Large intestine (tissue), 3 donors: ENCODE measurements around the gene SLC11A2. TPM values are rescaled to one million over a fixed set of nuclear protein-coding genes. Genes with fewer than 3 reads are reported as not detected.
A peak's percentile ranks its signal among the peaks of the same experiment; 100 is the strongest.

Source experiments
- DNase-seq, 2 donors: peaks; one replicate each; pipeline versions ENCODE4 v3.0.0 to v3.0.0-alpha.2; 2013
- H3K27ac ChIP-seq: one replicate; pipeline ENCODE4 v1.5.1; 2013; ENCODE audit warnings: low read length
- H3K27me3 ChIP-seq: 2 replicates; pipeline ENCODE4 v1.6.1; 2013; ENCODE audit warnings: low read length; ENCODE audit not compliant: control insufficient read depth, insufficient read depth
- H3K36me3 ChIP-seq: 2 replicates; pipeline ENCODE4 v1.6.1; 2013; ENCODE audit warnings: low read length; ENCODE audit not compliant: control insufficient read depth, insufficient read depth
- H3K4me1 ChIP-seq: one replicate; pipeline ENCODE4 v1.6.1; 2013; ENCODE audit warnings: low read length; ENCODE audit not compliant: control insufficient read depth, insufficient read depth
- H3K4me3 ChIP-seq: one replicate; pipeline ENCODE4 v1.5.1; 2013; ENCODE audit warnings: low read length
- H3K9me3 ChIP-seq: one replicate; pipeline ENCODE4 v1.6.1; 2013; ENCODE audit warnings: mild to moderate bottlenecking, low read depth, low read length, moderate library complexity; ENCODE audit not compliant: control insufficient read depth
- WGBS: methylation state at CpG from one replicate; pipeline ENCODE4 v1.1.5; 2013; ENCODE audit warnings: low lambda C conversion rate; ENCODE audit not compliant: insufficient coverage; 5-methylcytosine and 5-hydroxymethylcytosine counted together
- polyA plus RNA-seq: library from polyadenylated mRNA; unstranded; fragments of 120-200 nt; gene quantifications from one replicate; pipeline ENCODE4 v1.2.1, GENCODE V29; 2013

The SLC11A2 gene
- polyA plus RNA-seq, 1 donor = 73.1 TPM

GRCh38 chr12:50992819-50993218 is 33.4 kb downstream of the SLC11A2 start:
- peaks cover 71% of the 10 kb centered on the region for H3K36me3 ChIP-seq
- H3K27ac ChIP-seq = no peak overlapping the region
- WGBS = no CpG with 5 or more reads among the region's 2 CpGs
- no peak overlapping the region for H3K4me3 ChIP-seq
- H3K27me3 ChIP-seq = no peaks in the 10 kb centered on the region
- H3K9me3 ChIP-seq = no peaks in the 10 kb centered on the region
- H3K4me1 ChIP-seq = peaks cover 6% of the 10 kb centered on the region
- DNase-seq = no peak

GRCh38 chr12:50991291-50991690 is 34.9 kb downstream of the SLC11A2 start:
- H3K4me1 ChIP-seq = peaks cover 12% of the 10 kb centered on the region

GRCh38 chr12:50990791-50991190 is 35.4 kb downstream of the SLC11A2 start:
- Histone ChIP-seq H3K4me1 (peaks cover 12% of the 10 kb centered on the region), H3K4me3 (no peak overlapping the region), H3K36me3 (peaks cover 55% of the 10 kb centered on the region), H3K27ac (no peak overlapping the region), H3K9me3 (no peaks in the 10 kb centered on the region), H3K27me3 (no peaks in the 10 kb centered on the region)
- WGBS = 80% methylated on average over 1 of the region's 3 CpGs
- DNase-seq = no peak

More at GRCh38 chr12:50991291-50991690, 34.9 kb downstream of the SLC11A2 start:
- Histone ChIP-seq H3K9me3 (no peaks in the 10 kb centered on the region), H3K27ac (no peak overlapping the region), H3K4me3 (no peak overlapping the region), H3K27me3 (no peaks in the 10 kb centered on the region), H3K36me3 (peaks cover 59% of the 10 kb centered on the region)
- no CpG with 5 or more reads among the region's 6 CpGs for WGBS
- DNase-seq = no peak

GRCh38 chr12:50990147-50990727 is 35.9 kb downstream of the SLC11A2 start:
- WGBS = 100% methylated on average over 1 of the region's 4 CpGs
- no peak overlapping the region for H3K4me3 ChIP-seq
- no peak overlapping the region for H3K27ac ChIP-seq
- peaks cover 12% of the 10 kb centered on the region for H3K4me1 ChIP-seq
- no peaks in the 10 kb centered on the region for H3K27me3 ChIP-seq
- no peak for DNase-seq
- H3K36me3 ChIP-seq = peaks cover 50% of the 10 kb centered on the region
- H3K9me3 ChIP-seq = no peaks in the 10 kb centered on the region

GRCh38 chr12:50988871-50989270 is 37.3 kb downstream of the SLC11A2 start:
- Histone ChIP-seq H3K27me3 (no peaks in the 10 kb centered on the region), H3K36me3 (peaks cover 41% of the 10 kb centered on the region), H3K9me3 (no peaks in the 10 kb centered on the region), H3K4me3 (no peak overlapping the region), H3K4me1 (peaks cover 12% of the 10 kb centered on the region), H3K27ac (no peak overlapping the region)
- no CpG with 5 or more reads among the region's 5 CpGs for WGBS
- no peak for DNase-seq

GRCh38 chr12:50988051-50988450 is 38.1 kb downstream of the SLC11A2 start:
- Histone ChIP-seq H3K9me3 (no peaks in the 10 kb centered on the region), H3K4me3 (no peak overlapping the region), H3K27ac (peak overlapping the region; percentile 61), H3K4me1 (peaks cover 12% of the 10 kb centered on the region), H3K27me3 (no peaks in the 10 kb centered on the region), H3K36me3 (peaks cover 39% of the 10 kb centered on the region)
- no peak for DNase-seq
- WGBS = no CpG with 5 or more reads among the region's 5 CpGs

- H3K27ac ChIP-seq = peak overlapping the region; percentile 61
- DNase-seq = peak; percentile 86 to 91
- H3K4me1 ChIP-seq = peaks cover 12% of the 10 kb centered on the region
- H3K27me3 ChIP-seq = no peaks in the 10 kb centered on the region
- H3K36me3 ChIP-seq = peaks cover 33% of the 10 kb centered on the region
- H3K4me3 ChIP-seq = no peak overlapping the region
- no peaks in the 10 kb centered on the region for H3K9me3 ChIP-seq
- 40% methylated on average over 1 of the region's 8 CpGs for WGBS
Measured at GRCh38 chr12:50986966-50987737, 39.0 kb downstream of the SLC11A2 start.

- peaks cover 18% of the 10 kb centered on the region for H3K36me3 ChIP-seq
- H3K4me3 ChIP-seq = no peak overlapping the region
- no peaks in the 10 kb centered on the region for H3K27me3 ChIP-seq
- H3K4me1 ChIP-seq = peaks cover 22% of the 10 kb centered on the region
- DNase-seq = peak; percentile 44 to 73
- peak overlapping the region; percentile 60 for H3K27ac ChIP-seq
- no peaks in the 10 kb centered on the region for H3K9me3 ChIP-seq
Measured at GRCh38 chr12:50985322-50985721, 40.9 kb downstream of the SLC11A2 start.

- Histone ChIP-seq H3K9me3 (no peaks in the 10 kb centered on the region), H3K27me3 (no peaks in the 10 kb centered on the region), H3K4me1 (peaks cover 24% of the 10 kb centered on the region), H3K36me3 (peaks cover 15% of the 10 kb centered on the region), H3K27ac (peak overlapping the region; percentile 60), H3K4me3 (no peak overlapping the region)
- no peak for DNase-seq
- 83% methylated on average over 1 of the region's 2 CpGs for WGBS
Measured at GRCh38 chr12:50984586-50985298, 41.4 kb downstream of the SLC11A2 start.

- H3K27me3 ChIP-seq = no peaks in the 10 kb centered on the region
- no peaks in the 10 kb centered on the region for H3K9me3 ChIP-seq
- no CpG with 5 or more reads among the region's 6 CpGs for WGBS
- H3K27ac ChIP-seq = peak overlapping the region; percentile 23
- no peak overlapping the region for H3K4me3 ChIP-seq
- no peaks in the 10 kb centered on the region for H3K36me3 ChIP-seq
- H3K4me1 ChIP-seq = peaks cover 15% of the 10 kb centered on the region
- peak in 1 of 2 donors; percentile 36 for DNase-seq
Measured at GRCh38 chr12:50981319-50982239, 44.6 kb downstream of the SLC11A2 start.
